Measurements from ENCODE around the gene HSPA2.

GRCh38 chr14:64544607-64545312, 4.2 kb downstream of the HSPA2 start:
- TF ChIP-seq CTCF (IDR thresholded peaks at IDR 0.05) (no peak), POLR2A (IDR thresholded peaks at IDR 0.05) (no peak), POLR2AphosphoS5 (IDR thresholded peaks at IDR 0.05) (no peak)

Data from gastroesophageal sphincter (tissue), 3 donors.